H1 (cell line): ENCODE data around the gene SPEF2. TPM values are rescaled to one million over a fixed set of nuclear protein-coding genes. Genes with fewer than 3 reads are reported as not detected.

Experiments used
- CEBPB ChIP-seq: IDR thresholded peaks from 2 replicates; pipeline ENCODE4 v1.6.1; 2012; ENCODE audit warnings: low read depth, low read length
- CHD7 ChIP-seq: fragments of 300-600 bp; sonication (generic); IDR thresholded peaks from 2 replicates; pipeline ENCODE4 v1.7.1; 2012; ENCODE audit warnings: low read length, moderate library complexity, mild to moderate bottlenecking, inconsistent platforms; ENCODE audit not compliant: insufficient replicate concordance
- polyA plus RNA-seq, 7 experiments: library from polyadenylated mRNA; depleted of rRNA in 3 of 7; stranded (reverse) in 5 of 7; unstranded in 2 of 7; fragments of >200 nt in 5 of 7; fragments of 200-250 nt in 2 of 7; gene quantifications; 1 replicate in 5 of 7; 2 replicates in 1 of 7; 4 replicates in 1 of 7; pipeline versions ENCODE4 v1.2.1 to v1.2.3, GENCODE V29; 2011 to 2013; ENCODE audit warnings: missing spikeins in 2 of 7, mixed read lengths in 2 of 7
- total RNA-seq: library from RNA; stranded (reverse); fragmentation: NEBNext Ultra II Directional; extraction: Animal tissue kit (Norgen Biotek cat#: 25700); gene quantifications from 2 replicates; pipeline ENCODE4 v1.2.1, GENCODE V29; 2021

Gene SPEF2
- total and polyA plus RNA-seq, 2 of the 8 experiments (the other 6 are each of a cell fraction or from before 2014, with no cell fraction given) = 0.14 to 0.73 TPM

GRCh38 chr5:35687961-35688360, 70.3 kb downstream of the SPEF2 start (continued):
- no peak for TF ChIP-seq CHD7
- TF ChIP-seq CEBPB = no peak
